Ishikawa (cell line): Measurements from ENCODE around the gene PLP2.

Experiments used
- CREB1 ChIP-seq: IDR thresholded peaks from 2 replicates; pipeline ENCODE4 v1.6.1; 2012; ENCODE audit warnings: low read depth
- EP300 ChIP-seq: IDR thresholded peaks from 2 replicates; pipeline ENCODE4 v1.6.1; 2012; ENCODE audit warnings: borderline replicate concordance
- NFIC ChIP-seq: IDR thresholded peaks from 2 replicates; pipeline ENCODE4 v1.6.1; 2012
- TEAD4 ChIP-seq: IDR thresholded peaks from 2 replicates; pipeline ENCODE4 v1.6.1; 2012
- ZBTB7A ChIP-seq: IDR thresholded peaks from 2 replicates; pipeline ENCODE4 v1.6.1; 2012; ENCODE audit warnings: low read depth

DNA sequence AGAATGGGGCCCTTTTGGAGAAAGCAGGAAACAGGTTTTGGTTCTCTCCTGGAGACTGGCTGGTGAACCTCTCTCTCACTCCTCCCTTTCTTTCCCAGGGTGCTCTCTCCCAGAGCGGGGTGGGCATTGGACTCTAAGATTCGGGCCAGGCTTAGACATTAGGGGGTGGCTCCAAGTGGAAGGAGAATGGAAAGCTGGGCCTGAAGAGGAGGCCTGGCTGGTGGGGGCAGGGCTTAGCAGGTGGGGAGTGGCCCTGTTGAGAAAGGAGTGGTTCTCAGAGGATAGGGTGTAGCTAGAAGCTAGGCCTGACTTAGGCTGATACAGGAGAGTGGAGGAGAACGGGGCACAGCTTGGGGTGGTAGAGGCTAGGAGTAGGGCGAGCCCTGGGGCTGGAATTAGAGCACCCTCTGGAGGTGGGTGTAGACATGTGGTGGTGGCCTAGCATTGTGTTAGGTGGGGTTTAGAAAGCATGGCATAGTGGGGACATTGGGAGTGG, 5.7 kb downstream of the PLP2 start:
- TF ChIP-seq CREB1: no peak
- no peak for TF ChIP-seq EP300
- no peak for TF ChIP-seq TEAD4
- no peak for TF ChIP-seq ZBTB7A
- TF ChIP-seq NFIC: no peak
